GM12872 (cell line): ENCODE measurements around the gene DPH2.

Source experiments
- TF ChIP-seq, protein P1 (sequence below): IDR thresholded peaks from 3 replicates; pipeline ENCODE4 v1.5.1; 2011; ENCODE audit warnings: low read depth, mild to moderate bottlenecking, low read length, moderate library complexity; ENCODE audit not compliant: insufficient read depth

DPH2 gene

DNA sequence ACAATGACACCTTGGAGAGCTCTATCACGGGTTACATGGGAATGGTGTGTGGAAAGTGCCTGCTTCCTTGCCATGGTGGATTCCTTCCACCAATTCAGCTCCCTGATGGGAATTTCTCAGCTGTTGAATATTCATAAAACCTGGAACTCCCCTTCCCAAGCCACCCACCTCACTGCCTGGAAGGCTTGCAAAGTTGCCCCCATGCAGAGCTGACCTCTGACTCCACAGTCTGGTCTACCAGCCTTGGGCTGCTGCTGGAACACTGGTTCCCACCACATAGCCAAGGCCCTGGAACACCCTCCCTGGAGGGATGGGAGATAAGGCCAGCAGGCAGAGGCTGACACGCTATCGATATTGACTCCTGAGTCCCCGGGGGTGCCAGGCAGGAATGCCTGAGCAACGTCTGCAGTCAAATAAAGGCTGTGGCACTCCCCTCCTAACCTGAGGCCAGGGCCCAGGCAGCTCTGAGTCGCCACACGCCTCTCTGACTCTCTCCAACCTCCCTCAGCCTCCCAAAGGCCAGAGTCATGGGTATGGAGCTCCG is 30.4 kb downstream of the DPH2 start:
- TF ChIP-seq, protein P1, sequence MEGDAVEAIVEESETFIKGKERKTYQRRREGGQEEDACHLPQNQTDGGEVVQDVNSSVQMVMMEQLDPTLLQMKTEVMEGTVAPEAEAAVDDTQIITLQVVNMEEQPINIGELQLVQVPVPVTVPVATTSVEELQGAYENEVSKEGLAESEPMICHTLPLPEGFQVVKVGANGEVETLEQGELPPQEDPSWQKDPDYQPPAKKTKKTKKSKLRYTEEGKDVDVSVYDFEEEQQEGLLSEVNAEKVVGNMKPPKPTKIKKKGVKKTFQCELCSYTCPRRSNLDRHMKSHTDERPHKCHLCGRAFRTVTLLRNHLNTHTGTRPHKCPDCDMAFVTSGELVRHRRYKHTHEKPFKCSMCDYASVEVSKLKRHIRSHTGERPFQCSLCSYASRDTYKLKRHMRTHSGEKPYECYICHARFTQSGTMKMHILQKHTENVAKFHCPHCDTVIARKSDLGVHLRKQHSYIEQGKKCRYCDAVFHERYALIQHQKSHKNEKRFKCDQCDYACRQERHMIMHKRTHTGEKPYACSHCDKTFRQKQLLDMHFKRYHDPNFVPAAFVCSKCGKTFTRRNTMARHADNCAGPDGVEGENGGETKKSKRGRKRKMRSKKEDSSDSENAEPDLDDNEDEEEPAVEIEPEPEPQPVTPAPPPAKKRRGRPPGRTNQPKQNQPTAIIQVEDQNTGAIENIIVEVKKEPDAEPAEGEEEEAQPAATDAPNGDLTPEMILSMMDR = no peak

- TF ChIP-seq, protein P1 = no peak
These were observed 32.4 kb downstream of the DPH2 start for GRCh38 chr1:44002165-44002564.

DNA sequence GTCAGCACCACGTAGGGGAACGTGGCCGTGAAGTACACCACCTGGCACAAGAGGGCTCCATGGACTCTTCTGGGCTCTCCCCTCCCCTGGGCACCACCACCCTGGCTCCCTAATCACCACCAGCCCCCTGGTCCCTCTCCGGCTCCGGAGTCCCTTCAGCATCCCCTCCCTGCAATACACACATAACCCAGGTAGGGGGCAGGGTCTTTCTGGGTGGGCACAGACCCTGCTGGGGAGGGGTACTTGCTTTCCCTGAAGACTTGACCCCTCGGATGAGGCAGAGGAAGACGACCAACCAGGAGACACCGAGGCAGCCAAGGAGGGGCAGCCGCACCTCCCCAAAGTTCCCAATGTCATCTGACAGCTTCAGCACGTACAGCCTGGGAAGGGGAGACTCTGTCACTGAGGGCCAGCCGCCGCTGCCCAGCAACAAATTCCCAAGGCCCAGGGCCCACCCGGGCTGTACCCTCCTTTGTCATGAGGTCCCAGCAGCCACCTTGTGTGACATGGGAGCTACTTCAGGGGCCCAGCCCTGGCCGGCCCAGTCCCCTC is 32.9 kb downstream of the DPH2 start:
- TF ChIP-seq, protein P1 = peak; percentile 36; the same call in 2 of the 3 replicates

DNA sequence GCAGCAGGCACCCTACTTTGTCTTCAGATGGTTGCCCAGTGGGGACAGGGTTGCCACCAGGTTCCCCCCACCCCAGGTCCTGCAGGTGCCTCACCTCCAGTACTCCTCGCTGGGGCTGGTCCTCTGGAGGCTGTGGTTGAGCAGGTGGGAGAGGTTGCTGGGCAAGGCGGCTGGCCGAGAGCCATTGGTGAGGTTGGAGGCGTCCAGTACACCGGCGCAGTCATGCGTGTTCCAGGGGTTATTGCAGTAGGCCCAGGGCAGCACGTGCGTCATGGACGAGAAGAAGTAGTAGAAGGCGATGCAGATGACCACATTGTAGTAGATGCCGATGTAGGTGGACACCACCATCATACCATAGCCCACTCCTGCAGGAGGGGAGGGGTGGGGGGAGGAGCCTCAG is 38.4 kb downstream of the DPH2 start:
- TF ChIP-seq, protein P1 = no peak

DNA sequence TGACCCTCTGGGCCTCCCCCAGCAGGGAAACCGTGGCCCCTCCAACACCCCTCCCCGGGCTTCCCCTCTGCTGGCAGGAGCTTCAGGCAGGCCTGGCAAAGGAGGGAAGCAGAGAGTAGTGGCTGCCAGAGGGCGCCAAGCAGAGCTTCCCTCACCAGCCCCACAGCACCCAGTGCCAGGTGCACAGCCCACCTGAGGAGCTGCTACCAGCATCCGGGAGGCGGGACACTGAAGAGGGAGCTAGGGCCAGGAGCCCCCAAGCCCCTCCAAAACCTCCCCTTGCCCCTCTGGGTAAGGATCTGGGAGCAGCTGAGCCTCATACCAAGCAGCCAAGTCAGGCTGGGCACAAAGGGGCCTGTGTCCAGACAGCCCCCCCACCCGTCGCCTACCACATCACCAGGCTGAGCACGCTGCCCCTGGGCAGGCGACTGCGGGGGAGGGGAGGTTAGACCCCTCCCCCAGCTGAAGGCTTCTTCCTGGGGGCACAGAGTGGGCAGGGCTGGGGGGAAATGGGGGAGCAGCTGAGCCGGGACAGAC is 41.2 kb downstream of the DPH2 start:
- TF ChIP-seq, protein P1 = no peak

DNA sequence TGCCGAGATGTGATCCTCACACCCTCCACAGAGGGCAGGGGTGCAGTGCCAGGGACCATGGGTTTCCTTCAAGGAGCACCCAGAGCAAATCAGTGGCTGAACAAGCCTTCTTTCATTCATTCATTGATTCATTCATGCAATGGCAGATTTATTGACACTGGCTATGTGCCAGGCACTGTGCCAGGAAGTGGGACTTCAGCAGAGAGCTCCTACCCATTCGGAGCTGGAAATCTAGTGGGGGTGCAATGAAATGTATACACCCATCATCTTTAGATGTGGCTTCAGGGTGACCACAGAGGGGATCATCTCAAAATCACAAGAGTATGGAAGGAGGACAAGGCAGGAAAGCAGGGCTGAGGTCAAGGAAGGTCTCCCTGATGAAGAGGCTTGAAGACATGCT is 42.6 kb downstream of the DPH2 start:
- TF ChIP-seq, protein P1 = no peak

- TF ChIP-seq, protein P1 = no peak
These were observed 43.3 kb downstream of the DPH2 start for GRCh38 chr1:44012941-44013609.
